ENCODE data around the gene RNF220.

Gene RNF220

GRCh38 chr1:44401256-44402228, 3.5 kb upstream of the RNF220 start:
- H3K27ac ChIP-seq (ENCODE audit: low read depth, low read length), result no peak overlapping the region
- no peak overlapping the region for H3K4me2 ChIP-seq (ENCODE audit: low read length)
- H3K4me3 ChIP-seq (ENCODE audit: low read length), result no peak overlapping the region
- peaks cover 67% of the 10 kb centered on the region for H3K27me3 ChIP-seq (ENCODE audit: control insufficient read depth, low read length)
- no peaks in the 10 kb centered on the region for H3K79me2 ChIP-seq (ENCODE audit: control insufficient read depth, low read length)
- H3K36me3 ChIP-seq (ENCODE audit: control insufficient read depth, low read length), result no peaks in the 10 kb centered on the region
- no peaks in the 10 kb centered on the region for H3K9me2 ChIP-seq (replicated peaks; ENCODE audit: control insufficient read depth, low read length)
- H3K9me3 ChIP-seq (ENCODE audit: control insufficient read depth, insufficient read depth, low read length), result no peaks in the 10 kb centered on the region
- TF ChIP-seq EZH2phosphoT487 (IDR thresholded peaks at IDR 0.05; ENCODE audit: borderline replicate concordance, low read length), result no peak
- TF ChIP-seq CTCF (IDR thresholded peaks at IDR 0.05; ENCODE audit: low read depth, low read length, poor library complexity, severe bottlenecking), result no peak
- peaks cover 11% of the 10 kb centered on the region; the same call in 1 of the 2 replicates for H3K4me1 ChIP-seq (ENCODE audit: control insufficient read depth, low read length)
- no peaks in the 10 kb centered on the region for H3F3A ChIP-seq (ENCODE audit: control insufficient read depth, insufficient read depth)
- no peaks in the 10 kb centered on the region for H4K20me1 ChIP-seq (ENCODE audit: control insufficient read depth, insufficient read depth, low read depth, low read length)

DNA sequence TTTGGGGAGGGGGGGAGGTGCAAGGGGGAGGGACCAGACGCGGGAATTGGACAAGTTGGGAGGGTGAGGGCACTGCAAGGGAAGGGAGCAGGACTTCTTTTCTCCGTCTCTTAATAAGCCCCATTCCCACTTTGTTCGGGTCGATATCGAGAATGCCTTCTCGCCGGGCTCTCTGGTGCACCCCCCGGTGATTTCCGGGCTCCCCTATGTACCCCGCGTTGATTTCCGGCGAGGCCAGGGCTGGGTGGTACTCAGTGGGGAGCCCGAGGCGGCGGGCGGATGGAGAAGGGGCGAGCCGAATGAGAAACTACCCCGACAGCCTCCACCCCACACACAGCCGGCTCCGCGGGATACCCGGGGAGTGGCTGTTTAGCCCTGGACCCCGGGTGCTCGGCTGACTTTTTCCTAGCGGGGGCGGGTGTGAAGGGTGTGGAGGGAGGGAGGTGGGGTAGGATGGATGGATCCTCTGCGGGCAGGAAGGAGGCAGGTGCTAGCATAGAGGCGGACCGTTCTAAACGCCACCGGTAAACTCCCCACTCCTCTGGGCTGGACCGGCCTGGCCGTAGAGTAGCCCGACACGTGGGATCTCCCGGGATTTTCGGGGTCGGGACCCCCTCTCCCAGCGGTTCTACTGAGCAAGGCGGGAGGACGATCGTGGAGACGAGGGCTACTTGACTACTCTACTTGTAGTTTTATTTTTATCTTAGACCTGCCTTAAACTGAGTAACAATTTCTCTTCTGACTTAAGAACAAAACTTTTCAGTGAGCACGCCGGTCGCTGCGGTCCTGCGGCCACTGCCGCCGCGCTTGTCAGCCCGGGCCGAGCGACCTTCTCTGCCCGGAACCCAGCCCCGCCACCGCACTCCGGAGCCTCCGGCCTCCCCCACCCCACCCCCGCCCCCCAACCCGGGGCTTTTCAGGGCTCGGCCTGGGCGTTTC, 1.0 kb downstream of the RNF220 start:
- H3K9me2 ChIP-seq (replicated peaks; ENCODE audit: control insufficient read depth, low read length), result no peaks in the 10 kb centered on the region
- no peaks in the 10 kb centered on the region for H3K9me3 ChIP-seq (ENCODE audit: control insufficient read depth, insufficient read depth, low read length)
- no peaks in the 10 kb centered on the region for H3K79me2 ChIP-seq (ENCODE audit: control insufficient read depth, low read length)
- no peaks in the 10 kb centered on the region for H3F3A ChIP-seq (ENCODE audit: control insufficient read depth, insufficient read depth)
- H4K20me1 ChIP-seq (ENCODE audit: control insufficient read depth, insufficient read depth, low read depth, low read length), result no peaks in the 10 kb centered on the region
- peaks cover 11% of the 10 kb centered on the region; the same call in 1 of the 2 replicates for H3K4me1 ChIP-seq (ENCODE audit: control insufficient read depth, low read length)
- H3K36me3 ChIP-seq (ENCODE audit: control insufficient read depth, low read length), result no peaks in the 10 kb centered on the region
- H3K4me3 ChIP-seq (ENCODE audit: low read length), result peak overlapping the region; percentile 46
- H3K27ac ChIP-seq (ENCODE audit: low read depth, low read length), result no peak overlapping the region
- TF ChIP-seq EZH2phosphoT487 (IDR thresholded peaks at IDR 0.05; ENCODE audit: borderline replicate concordance, low read length) (peak; percentile 74), CTCF (IDR thresholded peaks at IDR 0.05; ENCODE audit: low read depth, low read length, poor library complexity, severe bottlenecking) (no peak)
- peak overlapping the region; percentile 60 for H3K4me2 ChIP-seq (ENCODE audit: low read length)
- H3K27me3 ChIP-seq (ENCODE audit: control insufficient read depth, low read length), result peaks cover 78% of the 10 kb centered on the region

- Histone ChIP-seq H3K79me2 (ENCODE audit: control insufficient read depth, low read length) (no peaks in the 10 kb centered on the region), H3K27me3 (ENCODE audit: control insufficient read depth, low read length) (peaks cover 80% of the 10 kb centered on the region), H3K9me3 (ENCODE audit: control insufficient read depth, insufficient read depth, low read length) (no peaks in the 10 kb centered on the region), H3K9me2 (replicated peaks; ENCODE audit: control insufficient read depth, low read length) (no peaks in the 10 kb centered on the region), H3K4me1 (ENCODE audit: control insufficient read depth, low read length) (peaks cover 11% of the 10 kb centered on the region; the same call in 1 of the 2 replicates), H4K20me1 (ENCODE audit: control insufficient read depth, insufficient read depth, low read depth, low read length) (no peaks in the 10 kb centered on the region), H3K4me3 (ENCODE audit: low read length) (no peak overlapping the region), H3K4me2 (ENCODE audit: low read length) (no peak overlapping the region), H3K36me3 (ENCODE audit: control insufficient read depth, low read length) (no peaks in the 10 kb centered on the region), H3F3A (ENCODE audit: control insufficient read depth, insufficient read depth) (no peaks in the 10 kb centered on the region), H3K27ac (ENCODE audit: low read depth, low read length) (no peak overlapping the region)
- TF ChIP-seq CTCF (IDR thresholded peaks at IDR 0.05; ENCODE audit: low read depth, low read length, poor library complexity, severe bottlenecking), result no peak
- TF ChIP-seq EZH2phosphoT487 (IDR thresholded peaks at IDR 0.05; ENCODE audit: borderline replicate concordance, low read length), result no peak; the same call in 1 of the 2 replicates
Measured at GRCh38 chr1:44406737-44407429, 1.8 kb downstream of the RNF220 start.
